HG03175 (cell line): ENCODE data around the gene ARHGAP24.
A peak's percentile ranks its signal among the peaks of the same experiment; 100 is the strongest.

ENCODE experiments used
- ATAC-seq: cut with Tn5 transposase; IDR thresholded peaks from one replicate; pipeline ENCODE4 v1.9.1; 2021; ENCODE audit warnings: mild to moderate bottlenecking, moderate library complexity; ENCODE audit not compliant: unreplicated experiment

ARHGAP24 gene

GRCh38 chr4:86043755-86044592 lies 569.0 kb downstream of the ARHGAP24 start:
- peak; percentile 65 for ATAC-seq

DNA sequence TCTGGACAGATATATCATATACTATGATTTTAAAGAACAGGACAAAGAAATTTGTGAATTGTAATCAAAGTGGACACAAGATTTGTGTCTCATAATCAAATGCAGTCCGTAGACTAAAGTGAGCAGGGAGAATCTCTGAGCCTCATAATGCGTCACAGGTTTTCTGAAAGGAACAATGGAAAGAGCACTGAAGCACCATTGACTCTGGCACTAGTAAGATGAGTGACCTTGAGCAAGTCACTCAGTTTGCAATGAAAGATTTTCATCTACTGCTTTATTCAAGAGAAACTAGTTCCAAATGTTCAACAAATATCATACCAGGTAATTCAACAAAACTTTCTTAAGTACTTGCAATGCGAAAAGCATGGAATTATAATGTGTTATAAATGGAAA lies 569.6 kb downstream of the ARHGAP24 start:
- ATAC-seq, result no peak

- no peak for ATAC-seq
Observed at GRCh38 chr4:86048426-86048825, 573.5 kb downstream of the ARHGAP24 start.

DNA sequence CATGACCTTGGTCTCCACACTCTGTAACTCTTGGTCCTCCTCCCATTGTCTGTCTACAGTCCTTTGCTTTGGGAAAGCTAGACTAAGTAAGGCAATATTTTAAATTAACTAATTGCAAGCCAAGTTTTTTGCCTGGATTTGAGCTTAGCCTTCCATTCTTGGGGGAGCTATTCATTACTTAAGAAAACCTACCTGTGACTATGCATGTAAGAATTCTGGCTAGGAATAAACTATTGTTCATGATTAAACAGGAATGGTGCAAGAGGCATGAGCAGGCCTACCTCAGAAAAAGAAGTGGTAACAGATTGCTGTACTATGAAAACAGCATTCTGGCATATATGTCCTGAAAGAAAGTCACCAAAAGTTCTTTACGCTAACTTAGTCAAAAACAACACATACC lies 575.5 kb downstream of the ARHGAP24 start:
- no peak for ATAC-seq
